A549 (cell line): Measurements from ENCODE around the gene OLIG1. TPM values are rescaled to one million over a fixed set of nuclear protein-coding genes. Genes with fewer than 3 reads are reported as not detected.

Experiments used
- ATAC-seq, 2 experiments: fragments of 200-7000 bp in 1 of 2; fragments of >200 bp in 1 of 2; cut with Nextera tagmentation in 1 of 2; cut with Tn5 transposase in 1 of 2; 3 replicates each; pipeline versions ENCODE4 v1.8.0 to v1.9.1; 2018 to 2020; ENCODE audit warnings: mild to moderate bottlenecking in 1 of 2, moderate library complexity in 1 of 2
- CTCF ChIA-PET: fragments of 300-600 bp; sonication (Branson Sonifier 250); formaldehyde crosslinking; extraction: SDS; loops from one replicate; lab custom pipeline; 2021; ENCODE audit warnings: antibody characterized with exemption, inconsistent platforms; lab: Yijun Ruan, JAX
- POLR2A ChIA-PET: fragments of 350-600 bp; formaldehyde crosslinking; extraction: SDS; loops from one replicate; lab custom pipeline; 2021; ENCODE audit warnings: antibody characterized with exemption, inconsistent platforms; lab: Yijun Ruan, JAX
- DNase-seq, 2 experiments: peaks; one replicate each; pipeline versions ENCODE4 v3.0.0 to v3.0.0-alpha.2; 2011 to 2016; ENCODE audit warnings: low read depth in 1 of 2, low spot score in 1 of 2
- FAIRE-seq: peaks from 2 replicates; lab custom pipeline; 2011; peaks lifted over from hg19 to GRCh38; lab: Jason Lieb, UNC
- H3K27ac ChIP-seq, 2 experiments: fragments of >200 bp; sonication (Bioruptor Twin); formaldehyde crosslinking; 3 replicates each; pipeline ENCODE4 v1.5.1; 2016 to 2017
- H3K4me1 ChIP-seq: fragments of >200 bp; sonication (Bioruptor Twin); formaldehyde crosslinking; 3 replicates; pipeline ENCODE4 v1.6.1; 2016
- H3K4me2 ChIP-seq: fragments of >200 bp; sonication (Bioruptor Twin); formaldehyde crosslinking; 3 replicates; pipeline ENCODE4 v1.6.1; 2016
- H3K4me3 ChIP-seq: fragments of >200 bp; sonication (Bioruptor Twin); formaldehyde crosslinking; 3 replicates; pipeline ENCODE4 v1.5.1; 2016
- H3K9me3 ChIP-seq: fragments of >200 bp; sonication (Bioruptor Twin); formaldehyde crosslinking; 3 replicates; pipeline ENCODE4 v1.6.1; 2016
- CBX8 ChIP-seq: fragments of 200-600 bp; sonication (generic); IDR thresholded peaks from 2 replicates; pipeline ENCODE4 v1.6.1; 2016
- CTCF ChIP-seq: fragments of >200 bp; sonication (Bioruptor Twin); formaldehyde crosslinking; IDR thresholded peaks from 3 replicates; pipeline ENCODE4 v1.5.1; 2016
- EP300 ChIP-seq, 2 experiments: fragments of >200 bp; sonication (Bioruptor Twin); formaldehyde crosslinking; IDR thresholded peaks; 2 replicates in 1 of 2; 3 replicates in 1 of 2; pipeline ENCODE4 v1.6.1; 2016 to 2017
- FOSB ChIP-seq: fragments of 250-450 bp; sonication (Bioruptor Pico); IDR thresholded peaks from 2 replicates; pipeline ENCODE4 v1.5.0; 2020; ENCODE audit warnings: mild to moderate bottlenecking, moderate library complexity
- HEYL ChIP-seq: fragments of 250-450 bp; sonication (Bioruptor Pico); IDR thresholded peaks from 2 replicates; pipeline ENCODE4 v1.8.0; 2021; ENCODE audit warnings: mild to moderate bottlenecking, moderate library complexity
- HOXA7 ChIP-seq: fragments of 250-450 bp; sonication (Bioruptor Pico); IDR thresholded peaks from 2 replicates; pipeline ENCODE4 v1.5.0; 2020; ENCODE audit warnings: mild to moderate bottlenecking, moderate library complexity
- HOXB13 ChIP-seq: fragments of 250-450 bp; sonication (Bioruptor Pico); IDR thresholded peaks from 2 replicates; pipeline ENCODE4 v1.5.0; 2020; ENCODE audit warnings: low read depth, mild to moderate bottlenecking, moderate library complexity
- JUN ChIP-seq, 2 experiments: fragments of >200 bp; sonication (Bioruptor Twin); formaldehyde crosslinking; IDR thresholded peaks; 2 replicates in 1 of 2; 3 replicates in 1 of 2; pipeline ENCODE4 v1.6.1; 2016 to 2017
- JUNB ChIP-seq: fragments of >200 bp; sonication (Bioruptor Twin); formaldehyde crosslinking; IDR thresholded peaks from 2 replicates; pipeline ENCODE4 v1.6.1; 2016
- KDM5A ChIP-seq: fragments of 200-600 bp; sonication (generic); IDR thresholded peaks from 2 replicates; pipeline ENCODE4 v1.6.1; 2016; ENCODE audit warnings: antibody characterized with exemption, mild to moderate bottlenecking
- MAZ ChIP-seq: fragments of 150-350 bp; IDR thresholded peaks from 2 replicates; pipeline ENCODE4 v1.6.1; 2014; ENCODE audit warnings: antibody characterized with exemption, low read depth, low read length, borderline replicate concordance
- MYC ChIP-seq: IDR thresholded peaks from 2 replicates; pipeline ENCODE4 v1.6.1; 2012; ENCODE audit warnings: mild to moderate bottlenecking, inconsistent platforms, low read length, improper control_type of control experiment, borderline replicate concordance
- NFE2L2 ChIP-seq: fragments of 150-350 bp; conservative IDR thresholded peaks from 2 replicates; pipeline ENCODE4 v1.6.1; 2014; ENCODE audit warnings: low read length
- POLR2AphosphoS2 ChIP-seq: conservative IDR thresholded peaks from 2 replicates; pipeline ENCODE4 v1.6.1; 2012; ENCODE audit warnings: low read length, improper control_type of control experiment, inconsistent platforms
- RAD21 ChIP-seq, 2 experiments: fragments of >200 bp in 1 of 2; sonication (Bioruptor Twin) in 1 of 2; formaldehyde crosslinking in 1 of 2; IDR thresholded peaks in 1 of 2; conservative IDR thresholded peaks in 1 of 2; 2 replicates in 1 of 2; 3 replicates in 1 of 2; pipeline ENCODE4 v1.6.1; 2012 to 2018; ENCODE audit warnings: inconsistent platforms in 1 of 2
- RARB ChIP-seq: fragments of 250-450 bp; sonication (Bioruptor Pico); IDR thresholded peaks from 2 replicates; pipeline ENCODE4 v1.8.0; 2021; ENCODE audit warnings: mild to moderate bottlenecking, moderate library complexity
- RCOR1 ChIP-seq: fragments of 150-350 bp; IDR thresholded peaks from 2 replicates; pipeline ENCODE4 v1.6.1; 2014; ENCODE audit warnings: antibody characterized with exemption, low read length, low read depth
- RNF2 ChIP-seq: fragments of 200-600 bp; sonication (generic); IDR thresholded peaks from 2 replicates; pipeline ENCODE4 v1.6.1; 2016; ENCODE audit warnings: low read depth, mild to moderate bottlenecking, antibody characterized with exemption, moderate library complexity, borderline replicate concordance
- SMC3 ChIP-seq: fragments of >200 bp; sonication (Bioruptor Twin); formaldehyde crosslinking; IDR thresholded peaks from 3 replicates; pipeline ENCODE4 v1.6.1; 2018; ENCODE audit warnings: inconsistent platforms
- WGBS: methylation state at CpG from one replicate; pipeline ENCODE4 v1.1.6; 2017; ENCODE audit errors: missing lambda C conversion rate; 5-methylcytosine and 5-hydroxymethylcytosine counted together
- polyA minus RNA-seq: library from RNA; depleted of rRNA, polyadenylated mRNA; stranded (reverse); fragments of >200 nt; gene quantifications from 2 replicates; pipeline ENCODE4 v1.2.3, GENCODE V29; 2011; rRNA and poly(A)+ RNA removed
- polyA plus RNA-seq, 4 experiments: library from polyadenylated mRNA; depleted of rRNA in 3 of 4; stranded (reverse); fragments of >200 nt; fragmentation: RNase III in 1 of 4; extraction: RNeasy Plus Mini Kit Qiagen cat#74134 plus additional on column Dnase treatment in 1 of 4; gene quantifications; 2 replicates in 3 of 4; 3 replicates in 1 of 4; pipeline ENCODE4 v1.2.3, GENCODE V29; 2011 to 2017
- TF ChIP-seq, protein P1 (sequence below): IDR thresholded peaks from 2 replicates; pipeline ENCODE4 v1.6.1; 2012; ENCODE audit warnings: low read depth, borderline replicate concordance
- TF ChIP-seq, protein P2 (sequence below): fragments of 450-650 bp; IDR thresholded peaks from 2 replicates; pipeline ENCODE4 v1.6.1; 2014; ENCODE audit warnings: antibody characterized with exemption
- TF ChIP-seq, protein P3 (sequence below): IDR thresholded peaks from 2 replicates; pipeline ENCODE4 v1.6.1; 2012
- TF ChIP-seq, protein P4 (sequence below): fragments of 150-350 bp; IDR thresholded peaks from 2 replicates; pipeline ENCODE4 v1.6.1; 2014; ENCODE audit warnings: low read depth, mild to moderate bottlenecking, low read length

OLIG1 gene
- polyA plus RNA-seq (2011; rRNA removed) (not detected in 2 replicates), polyA plus RNA-seq (2017; fragmentation: RNase III; extraction: RNeasy Plus Mini Kit Qiagen cat#74134 plus additional on column Dnase treatment) (not detected in 3 replicates), polyA minus RNA-seq (not detected in 2 replicates)
- polyA plus RNA-seq (2012; cell fraction: cytosol; rRNA removed): 0.01 TPM in 1 of 2 replicates, not detected in the other
- 0.04 and 0.12 TPM in 2 replicates for polyA plus RNA-seq (2012; cell fraction: nucleus; rRNA removed)

- 0% methylated on average over 15 of the region's 82 CpGs for WGBS
- FAIRE-seq (no peak), ATAC-seq (peak; percentile 69 to 85), DNase-seq (peak; percentile 55)
- Histone ChIP-seq H3K9me3 (peaks cover 8% of the 10 kb centered on the region), H3K4me2 (peak within 1 kb of the TSS; percentile 85), H3K4me1 (0 out of 3 replicates have a peak, but pooled peaks cover 4% of the 10 kb centered on the region)
- POLR2A ChIA-PET: no interaction called here
- TF ChIP-seq HOXA7 (CRISPR knock-in tag) (no peak), RAD21 (conservative IDR thresholded peaks at IDR 0.05 in 1 of 2, IDR thresholded peaks at IDR 0.05 in 1 of 2) (no peak), NFE2L2 (no peak), RCOR1 (no peak), SMC3 (no peak), RNF2 (no peak), RARB (no peak), EP300 (IDR thresholded peaks at IDR 0.05) (no peak)
- TF ChIP-seq, protein P1, sequence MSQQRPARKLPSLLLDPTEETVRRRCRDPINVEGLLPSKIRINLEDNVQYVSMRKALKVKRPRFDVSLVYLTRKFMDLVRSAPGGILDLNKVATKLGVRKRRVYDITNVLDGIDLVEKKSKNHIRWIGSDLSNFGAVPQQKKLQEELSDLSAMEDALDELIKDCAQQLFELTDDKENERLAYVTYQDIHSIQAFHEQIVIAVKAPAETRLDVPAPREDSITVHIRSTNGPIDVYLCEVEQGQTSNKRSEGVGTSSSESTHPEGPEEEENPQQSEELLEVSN: no peak
- TF ChIP-seq, protein P2, sequence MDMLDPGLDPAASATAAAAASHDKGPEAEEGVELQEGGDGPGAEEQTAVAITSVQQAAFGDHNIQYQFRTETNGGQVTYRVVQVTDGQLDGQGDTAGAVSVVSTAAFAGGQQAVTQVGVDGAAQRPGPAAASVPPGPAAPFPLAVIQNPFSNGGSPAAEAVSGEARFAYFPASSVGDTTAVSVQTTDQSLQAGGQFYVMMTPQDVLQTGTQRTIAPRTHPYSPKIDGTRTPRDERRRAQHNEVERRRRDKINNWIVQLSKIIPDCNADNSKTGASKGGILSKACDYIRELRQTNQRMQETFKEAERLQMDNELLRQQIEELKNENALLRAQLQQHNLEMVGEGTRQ: no peak
- TF ChIP-seq, all 56 proteins: peak for 0
- Histone ChIP-seq H3K27ac (no peak within 1 kb of the TSS), H3K4me3 (peak within 1 kb of the TSS; percentile 42)
- CTCF ChIA-PET: interaction anchor here (1.0 kb wide), 2 partner anchors 10 to 11 kb away, joined by 3 read pairs; no protein-coding TSS in a partner anchor
Measured at GRCh38 chr21:33069994-33070743, at the start of gene OLIG1. TSS of gene OLIG1 (plus strand) at chr21:33070141. CDS start at chr21:33070247, 106 bp downstream.

DNA sequence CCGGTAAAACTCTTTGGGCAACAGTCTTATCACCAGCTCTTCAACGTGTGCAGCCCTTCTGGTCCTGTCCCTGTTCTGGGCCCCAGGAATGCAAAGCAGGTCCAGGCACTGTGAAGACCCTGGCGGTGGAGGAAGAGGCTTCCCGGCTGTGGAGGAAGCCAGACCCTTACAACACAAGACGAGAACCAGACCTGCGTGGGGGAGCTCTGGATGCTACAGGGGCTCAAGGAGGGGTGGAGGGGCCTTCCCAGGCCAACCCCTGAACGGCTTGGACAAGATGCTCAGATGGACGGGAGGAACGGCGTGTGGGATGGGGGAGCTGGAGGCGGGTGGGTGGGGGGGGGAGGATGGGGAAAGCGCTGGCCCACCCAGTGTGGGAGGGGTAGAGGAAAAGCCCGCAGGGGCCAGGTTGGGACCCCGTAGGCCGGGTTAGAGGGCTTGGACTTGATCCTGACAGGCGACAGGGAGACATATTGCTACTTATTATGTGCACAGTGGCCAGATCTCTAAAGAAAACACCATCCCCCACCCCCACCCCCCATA lies 49.3 kb upstream of the OLIG1 start:
- no peaks in the 10 kb centered on the region for H3K4me1 ChIP-seq
- ChIA-PET CTCF (no interaction called here), POLR2A (no interaction called here)
- no peak overlapping the region for H3K4me2 ChIP-seq
- no peak overlapping the region for H3K27ac ChIP-seq
- no peak for ATAC-seq
- WGBS: 15% methylated on average over 8 of the region's 16 CpGs
- DNase-seq: no peak
- no peak for TF ChIP-seq MYC
- TF ChIP-seq HOXB13 (CRISPR knock-in tag): no peak
- no peak for TF ChIP-seq FOSB
- no peak for TF ChIP-seq JUNB
- TF ChIP-seq CBX8: no peak
- TF ChIP-seq HOXA7 (CRISPR knock-in tag): no peak
- TF ChIP-seq RCOR1: no peak
- no peak for TF ChIP-seq KDM5A
- TF ChIP-seq, protein P3, sequence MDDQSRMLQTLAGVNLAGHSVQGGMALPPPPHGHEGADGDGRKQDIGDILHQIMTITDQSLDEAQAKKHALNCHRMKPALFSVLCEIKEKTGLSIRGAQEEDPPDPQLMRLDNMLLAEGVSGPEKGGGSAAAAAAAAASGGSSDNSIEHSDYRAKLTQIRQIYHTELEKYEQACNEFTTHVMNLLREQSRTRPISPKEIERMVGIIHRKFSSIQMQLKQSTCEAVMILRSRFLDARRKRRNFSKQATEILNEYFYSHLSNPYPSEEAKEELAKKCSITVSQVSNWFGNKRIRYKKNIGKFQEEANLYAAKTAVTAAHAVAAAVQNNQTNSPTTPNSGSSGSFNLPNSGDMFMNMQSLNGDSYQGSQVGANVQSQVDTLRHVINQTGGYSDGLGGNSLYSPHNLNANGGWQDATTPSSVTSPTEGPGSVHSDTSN: no peak
- TF ChIP-seq POLR2AphosphoS2: no peak
- TF ChIP-seq, protein P4, sequence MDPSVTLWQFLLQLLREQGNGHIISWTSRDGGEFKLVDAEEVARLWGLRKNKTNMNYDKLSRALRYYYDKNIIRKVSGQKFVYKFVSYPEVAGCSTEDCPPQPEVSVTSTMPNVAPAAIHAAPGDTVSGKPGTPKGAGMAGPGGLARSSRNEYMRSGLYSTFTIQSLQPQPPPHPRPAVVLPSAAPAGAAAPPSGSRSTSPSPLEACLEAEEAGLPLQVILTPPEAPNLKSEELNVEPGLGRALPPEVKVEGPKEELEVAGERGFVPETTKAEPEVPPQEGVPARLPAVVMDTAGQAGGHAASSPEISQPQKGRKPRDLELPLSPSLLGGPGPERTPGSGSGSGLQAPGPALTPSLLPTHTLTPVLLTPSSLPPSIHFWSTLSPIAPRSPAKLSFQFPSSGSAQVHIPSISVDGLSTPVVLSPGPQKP: no peak
- no peak for TF ChIP-seq RAD21 (conservative IDR thresholded peaks at IDR 0.05 in 1 of 2, IDR thresholded peaks at IDR 0.05 in 1 of 2)
- TF ChIP-seq, protein P1: no peak
- no peak for TF ChIP-seq MAZ
- TF ChIP-seq HEYL (CRISPR knock-in tag): no peak
- no peak for TF ChIP-seq RNF2
- no peak for TF ChIP-seq CTCF
- TF ChIP-seq JUN (IDR thresholded peaks at IDR 0.05): no peak
- no peak overlapping the region for H3K4me3 ChIP-seq
- no peaks in the 10 kb centered on the region for H3K9me3 ChIP-seq
- FAIRE-seq: no peak
